HT1080 (cell line): Measurements from ENCODE around the gene STX4. TPM values are rescaled to one million over a fixed set of nuclear protein-coding genes. Genes with fewer than 3 reads are reported as not detected.

Experiments
- DNase-seq: peaks from one replicate; pipeline ENCODE4 v3.0.0-alpha.2; 2015; ENCODE audit warnings: low read depth
- total RNA-seq: library from RNA; depleted of rRNA; stranded (reverse); fragments of >200 nt; shearing (Covaris generic); gene quantifications from 2 replicates; pipeline ENCODE4 v1.2.3, GENCODE V29; 2014

The STX4 gene
- total RNA-seq, 1 experiment from 2014 or later: 43.7 TPM

- DNase-seq: no peak
These were observed 12.8 kb upstream of the STX4 start for GRCh38 chr16:31020536-31020935.

- no peak for DNase-seq
These were observed 10.7 kb upstream of the STX4 start for GRCh38 chr16:31022544-31023251.

GRCh38 chr16:31023252-31023602, 10.1 kb upstream of the STX4 start:
- DNase-seq: no peak

GRCh38 chr16:31023627-31024226, 9.6 kb upstream of the STX4 start:
- no peak for DNase-seq

- DNase-seq: no peak
These were observed 8.0 kb upstream of the STX4 start for GRCh38 chr16:31025339-31025738.

- DNase-seq: no peak
These were observed 4.1 kb upstream of the STX4 start for GRCh38 chr16:31029272-31029671.

GRCh38 chr16:31031276-31031675, 2.1 kb upstream of the STX4 start:
- no peak for DNase-seq

- DNase-seq: peak; percentile 74
These were observed 543 bp downstream of the STX4 start for GRCh38 chr16:31033709-31034492.

GRCh38 chr16:31036691-31037090, 3.3 kb downstream of the STX4 start:
- DNase-seq: no peak

- DNase-seq: no peak
These were observed 5.6 kb downstream of the STX4 start for GRCh38 chr16:31038993-31039392.

GRCh38 chr16:31042866-31043265, 9.5 kb downstream of the STX4 start:
- DNase-seq: no peak

- DNase-seq: no peak
These were observed 10.0 kb downstream of the STX4 start for GRCh38 chr16:31043352-31043751.

- DNase-seq: no peak
These were observed 10.6 kb downstream of the STX4 start for GRCh38 chr16:31043898-31044481.

GRCh38 chr16:31050280-31051030, 17.1 kb downstream of the STX4 start:
- DNase-seq: no peak

- DNase-seq: peak; percentile 98
These were observed 18.8 kb downstream of the STX4 start for GRCh38 chr16:31052114-31052513.

- DNase-seq: no peak
These were observed 22.3 kb downstream of the STX4 start for GRCh38 chr16:31055613-31056012.

- DNase-seq: no peak
These were observed 27.9 kb downstream of the STX4 start for GRCh38 chr16:31061126-31061812.

- no peak for DNase-seq
These were observed 28.6 kb downstream of the STX4 start for GRCh38 chr16:31061813-31062440.

- no peak for DNase-seq
These were observed 30.1 kb downstream of the STX4 start for GRCh38 chr16:31063495-31063842.

GRCh38 chr16:31063843-31064611, 30.7 kb downstream of the STX4 start:
- DNase-seq: no peak
